ENCODE data around the gene PPP1R9A.

PPP1R9A gene

GRCh38 chr7:94996369-94996768 is 89.0 kb downstream of the PPP1R9A start:
- Histone ChIP-seq H3K27me3 (ENCODE audit: low read length) (no peaks in the 10 kb centered on the region), H4K20me1 (ENCODE audit: low read depth, low read length) (no peaks in the 10 kb centered on the region), H3K36me3 (ENCODE audit: low read length) (no peaks in the 10 kb centered on the region), H3K9me3 (ENCODE audit: insufficient read depth, low read length) (no peaks in the 10 kb centered on the region), H3K9ac (ENCODE audit: low read length) (no peak overlapping the region), H3K4me3 (ENCODE audit: insufficient read depth, low read length, poor library complexity, severe bottlenecking) (no peak overlapping the region), H3K79me2 (ENCODE audit: insufficient read depth, low read length) (no peaks in the 10 kb centered on the region), H3K4me2 (ENCODE audit: low read depth, low read length, poor library complexity, severe bottlenecking) (no peak overlapping the region), H3K27ac (ENCODE audit: low read depth, low read length) (no peak overlapping the region), H3F3A (ENCODE audit: insufficient read depth) (no peaks in the 10 kb centered on the region), H2AFZ (ENCODE audit: low read depth, low read length, severe bottlenecking) (no peak overlapping the region), H3K9me2 (replicated peaks; ENCODE audit: insufficient read depth, low read length) (no peaks in the 10 kb centered on the region)
- TF ChIP-seq CTCF (IDR thresholded peaks at IDR 0.05; ENCODE audit: insufficient read depth, low read length, poor library complexity, severe bottlenecking) = no peak
- no peak for TF ChIP-seq EZH2phosphoT487 (conservative IDR thresholded peaks at IDR 0.05; ENCODE audit: low read length)

GRCh38 chr7:94997547-94997946 is 90.2 kb downstream of the PPP1R9A start:
- no peak overlapping the region for H3K27ac ChIP-seq (ENCODE audit: low read depth, low read length)
- TF ChIP-seq CTCF (IDR thresholded peaks at IDR 0.05; ENCODE audit: insufficient read depth, low read length, poor library complexity, severe bottlenecking) = no peak
- TF ChIP-seq EZH2phosphoT487 (conservative IDR thresholded peaks at IDR 0.05; ENCODE audit: low read length) = no peak

GRCh38 chr7:94998266-94999068 is 91.1 kb downstream of the PPP1R9A start:
- TF ChIP-seq CTCF (IDR thresholded peaks at IDR 0.05; ENCODE audit: insufficient read depth, low read length, poor library complexity, severe bottlenecking) = no peak
- no peak for TF ChIP-seq EZH2phosphoT487 (conservative IDR thresholded peaks at IDR 0.05; ENCODE audit: low read length)
- Histone ChIP-seq H3K9me3 (ENCODE audit: insufficient read depth, low read length) (no peaks in the 10 kb centered on the region), H4K20me1 (ENCODE audit: low read depth, low read length) (no peaks in the 10 kb centered on the region), H3K9ac (ENCODE audit: low read length) (no peak overlapping the region), H3K4me2 (ENCODE audit: low read depth, low read length, poor library complexity, severe bottlenecking) (no peak overlapping the region), H3K36me3 (ENCODE audit: low read length) (no peaks in the 10 kb centered on the region), H3F3A (ENCODE audit: insufficient read depth) (no peaks in the 10 kb centered on the region), H2AFZ (ENCODE audit: low read depth, low read length, severe bottlenecking) (no peak overlapping the region), H3K9me2 (replicated peaks; ENCODE audit: insufficient read depth, low read length) (no peaks in the 10 kb centered on the region), H3K27ac (ENCODE audit: low read depth, low read length) (no peak overlapping the region), H3K79me2 (ENCODE audit: insufficient read depth, low read length) (no peaks in the 10 kb centered on the region), H3K27me3 (ENCODE audit: low read length) (no peaks in the 10 kb centered on the region), H3K4me3 (ENCODE audit: insufficient read depth, low read length, poor library complexity, severe bottlenecking) (no peak overlapping the region)

More at GRCh38 chr7:94997547-94997946, 90.2 kb downstream of the PPP1R9A start:
- H3K4me2 ChIP-seq (ENCODE audit: low read depth, low read length, poor library complexity, severe bottlenecking) = no peak overlapping the region
- H3K9ac ChIP-seq (ENCODE audit: low read length) = no peak overlapping the region
- H4K20me1 ChIP-seq (ENCODE audit: low read depth, low read length) = no peaks in the 10 kb centered on the region
- no peak overlapping the region for H2AFZ ChIP-seq (ENCODE audit: low read depth, low read length, severe bottlenecking)
- H3K9me2 ChIP-seq (replicated peaks; ENCODE audit: insufficient read depth, low read length) = no peaks in the 10 kb centered on the region
- H3F3A ChIP-seq (ENCODE audit: insufficient read depth) = no peaks in the 10 kb centered on the region
- H3K36me3 ChIP-seq (ENCODE audit: low read length) = no peaks in the 10 kb centered on the region
- no peaks in the 10 kb centered on the region for H3K27me3 ChIP-seq (ENCODE audit: low read length)
- no peak overlapping the region for H3K4me3 ChIP-seq (ENCODE audit: insufficient read depth, low read length, poor library complexity, severe bottlenecking)
- no peaks in the 10 kb centered on the region for H3K9me3 ChIP-seq (ENCODE audit: insufficient read depth, low read length)
- H3K79me2 ChIP-seq (ENCODE audit: insufficient read depth, low read length) = no peaks in the 10 kb centered on the region

All from SU-DHL-6 (cell line).